Vagina (tissue), 2 donors: ENCODE data around the gene PIEZO2. TPM values are rescaled to one million over a fixed set of nuclear protein-coding genes. Genes with fewer than 3 reads are reported as not detected.

Experiments used
- DNase-seq, 2 donors: peaks; one replicate each; pipeline ENCODE4 v3.0.0-alpha.2; 2017; ENCODE audit errors: extremely low spot score in 2 of 2
- H3K27ac ChIP-seq: fragments of 200-600 bp; sonication (generic); one replicate; pipeline ENCODE4 v1.5.1; 2019
- H3K27me3 ChIP-seq: fragments of 200-600 bp; sonication (generic); one replicate; pipeline ENCODE4 v1.5.1; 2019
- H3K36me3 ChIP-seq, 2 donors: fragments of 200-600 bp; sonication (generic); one replicate each; pipeline ENCODE4 v1.5.1; 2017 to 2019
- H3K4me1 ChIP-seq: fragments of 200-600 bp; sonication (generic); one replicate; pipeline ENCODE4 v1.5.1; 2019
- H3K4me3 ChIP-seq, 2 donors: fragments of 200-600 bp; sonication (generic); 1 replicate in 1 of 2; 2 replicates in 1 of 2; pipeline ENCODE4 v1.5.1; 2016 to 2019
- H3K9me3 ChIP-seq: fragments of 200-600 bp; sonication (generic); one replicate; pipeline ENCODE4 v1.5.1; 2019
- CTCF ChIP-seq, 3 experiments: fragments of 450-650 bp in 2 of 3; fragments of 200-600 bp in 1 of 3; sonication (generic) in 1 of 3; IDR thresholded peaks; one replicate each; pipeline ENCODE4 v1.5.1; 2017 to 2019; ENCODE audit warnings: antibody characterized with exemption in 3 of 3, mild to moderate bottlenecking in 2 of 3, moderate library complexity in 2 of 3
- POLR2A ChIP-seq, 2 donors: fragments of 450-650 bp; IDR thresholded peaks; one replicate each; pipeline ENCODE4 v1.6.1; 2017; ENCODE audit warnings: antibody characterized with exemption in 2 of 2, mild to moderate bottlenecking in 2 of 2, moderate library complexity in 2 of 2
- POLR2AphosphoS5 ChIP-seq, 2 donors: sonication (generic); formaldehyde crosslinking; IDR thresholded peaks; one replicate each; pipeline ENCODE4 v1.9.0; 2017; ENCODE audit warnings: antibody characterized with exemption in 2 of 2, mild to moderate bottlenecking in 2 of 2, low read depth in 1 of 2; ENCODE audit not compliant: insufficient read depth in 1 of 2
- intact Hi-C: fragments of 100-400 bp; cut with DNase I; formaldehyde crosslinking; loops from one replicate; pipeline ENCODE4 v1.15.1; 2023
- total RNA-seq: library from RNA; depleted of rRNA; stranded (reverse); fragments of >200 nt; gene quantifications from one replicate; pipeline ENCODE4 v1.2.3, GENCODE V29; 2016

PIEZO2 gene
- total RNA-seq, 1 donor from 2014 or later: 5.9 TPM

GRCh38 chr18:11119959-11120587, 29.3 kb downstream of the PIEZO2 start:
- Histone ChIP-seq H3K27me3 (no peaks in the 10 kb centered on the region), H3K4me3 (no peak overlapping the region), H3K4me1 (peaks cover 15% of the 10 kb centered on the region), H3K9me3 (no peaks in the 10 kb centered on the region), H3K27ac (no peak overlapping the region), H3K36me3 (no peaks in the 10 kb centered on the region)
- intact Hi-C loops: no loop called here
- no peak for TF ChIP-seq POLR2AphosphoS5 (IDR thresholded peaks at IDR 0.05; ENCODE audit: insufficient read depth in 1 of 2, low read depth in 1 of 2)
- no peak for TF ChIP-seq CTCF (IDR thresholded peaks at IDR 0.05)
- no peak for TF ChIP-seq POLR2A (IDR thresholded peaks at IDR 0.05)
- DNase-seq: no peak

GRCh38 chr18:11119550-11119949, 29.8 kb downstream of the PIEZO2 start:
- Histone ChIP-seq H3K4me3 (no peak overlapping the region), H3K36me3 (no peaks in the 10 kb centered on the region), H3K4me1 (peaks cover 15% of the 10 kb centered on the region), H3K9me3 (no peaks in the 10 kb centered on the region), H3K27ac (no peak overlapping the region), H3K27me3 (no peaks in the 10 kb centered on the region)
- intact Hi-C loops: no loop called here
- no peak for DNase-seq
- no peak for TF ChIP-seq POLR2AphosphoS5 (IDR thresholded peaks at IDR 0.05; ENCODE audit: insufficient read depth in 1 of 2, low read depth in 1 of 2)
- no peak for TF ChIP-seq POLR2A (IDR thresholded peaks at IDR 0.05)
- no peak for TF ChIP-seq CTCF (IDR thresholded peaks at IDR 0.05)

- Histone ChIP-seq H3K4me1 (peaks cover 15% of the 10 kb centered on the region), H3K9me3 (no peaks in the 10 kb centered on the region), H3K27me3 (no peaks in the 10 kb centered on the region), H3K27ac (no peak overlapping the region), H3K4me3 (no peak overlapping the region), H3K36me3 (no peaks in the 10 kb centered on the region)
- intact Hi-C loops: no loop called here
- no peak for DNase-seq
- TF ChIP-seq POLR2AphosphoS5 (IDR thresholded peaks at IDR 0.05; ENCODE audit: insufficient read depth in 1 of 2, low read depth in 1 of 2) (no peak), POLR2A (IDR thresholded peaks at IDR 0.05) (no peak), CTCF (IDR thresholded peaks at IDR 0.05) (no peak)
Observed at GRCh38 chr18:11118051-11118766, 31.2 kb downstream of the PIEZO2 start.

GRCh38 chr18:11115276-11115675, 34.1 kb downstream of the PIEZO2 start:
- intact Hi-C loops: no loop called here
- no peaks in the 10 kb centered on the region for H3K27me3 ChIP-seq
- H3K4me3 ChIP-seq: no peak overlapping the region
- H3K4me1 ChIP-seq: peaks cover 9% of the 10 kb centered on the region
- H3K36me3 ChIP-seq: no peaks in the 10 kb centered on the region
- no peaks in the 10 kb centered on the region for H3K9me3 ChIP-seq
- TF ChIP-seq POLR2A (IDR thresholded peaks at IDR 0.05) (no peak), POLR2AphosphoS5 (IDR thresholded peaks at IDR 0.05; ENCODE audit: insufficient read depth in 1 of 2, low read depth in 1 of 2) (no peak), CTCF (IDR thresholded peaks at IDR 0.05) (no peak)
- no peak overlapping the region for H3K27ac ChIP-seq
- DNase-seq: no peak

- intact Hi-C loops: no loop called here
- H3K27me3 ChIP-seq: no peaks in the 10 kb centered on the region
- H3K4me3 ChIP-seq: no peak overlapping the region
- no peak overlapping the region for H3K27ac ChIP-seq
- TF ChIP-seq POLR2A (IDR thresholded peaks at IDR 0.05) (no peak), CTCF (IDR thresholded peaks at IDR 0.05) (no peak), POLR2AphosphoS5 (IDR thresholded peaks at IDR 0.05; ENCODE audit: insufficient read depth in 1 of 2, low read depth in 1 of 2) (no peak)
- peaks cover 3% of the 10 kb centered on the region for H3K4me1 ChIP-seq
- H3K9me3 ChIP-seq: no peaks in the 10 kb centered on the region
- DNase-seq: no peak
- no peaks in the 10 kb centered on the region for H3K36me3 ChIP-seq
Observed at GRCh38 chr18:11114653-11115052, 34.7 kb downstream of the PIEZO2 start.
